ENCODE measurements around the gene ARMH2.

The ARMH2 gene

DNA sequence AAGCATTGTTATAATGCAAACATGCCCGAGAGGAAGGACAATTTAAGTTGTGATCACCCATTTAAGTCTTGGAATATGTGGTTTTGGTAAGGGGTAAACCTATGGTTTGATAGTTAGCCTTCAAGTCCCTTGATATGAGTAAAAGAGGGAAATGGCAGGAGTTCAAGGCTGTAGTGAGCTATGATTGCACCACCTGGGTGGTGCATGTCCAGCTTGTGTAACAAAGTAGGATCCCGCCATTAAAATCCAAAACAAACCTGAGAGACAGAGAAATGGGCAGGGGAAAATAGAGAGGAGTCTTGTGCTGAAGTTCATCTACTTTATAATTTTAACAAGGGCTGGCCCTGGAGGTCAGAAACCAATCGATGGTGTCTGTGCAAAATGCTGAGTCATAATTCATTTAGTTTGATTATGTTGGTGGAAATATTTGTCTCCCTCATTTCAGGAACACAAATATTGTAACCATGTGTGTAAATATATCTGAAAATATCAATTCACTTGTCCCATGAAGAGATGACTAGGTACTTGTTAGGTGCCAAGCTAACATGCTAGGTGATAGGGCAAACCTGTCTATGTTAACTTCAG is 23.2 kb upstream of the ARMH2 start:
- H3K27me3 ChIP-seq (ENCODE audit: control insufficient read depth in 1 of 2, insufficient read depth in 2 of 2, low read length in 2 of 2), result no peaks in the 10 kb centered on the region
- H3K9ac ChIP-seq (ENCODE audit: low read depth in 1 of 2, low read length in 2 of 2), result no peak overlapping the region
- no peak overlapping the region for H3K27ac ChIP-seq (ENCODE audit: low read depth, low read length)
- H3K4me3 ChIP-seq (ENCODE audit: low read depth in 1 of 2, low read length in 2 of 2), result no peak overlapping the region
- no peaks in the 10 kb centered on the region for H3K36me3 ChIP-seq (ENCODE audit: control insufficient read depth in 1 of 2, insufficient read depth in 2 of 2, low read length in 2 of 2)
- no peaks in the 10 kb centered on the region for H3K9me3 ChIP-seq (ENCODE audit: control insufficient read depth in 1 of 2, low read length in 2 of 2)
- no peaks in the 10 kb centered on the region for H3K4me1 ChIP-seq (ENCODE audit: control insufficient read depth in 1 of 2, insufficient read depth in 2 of 2, low read length in 2 of 2)

DNA sequence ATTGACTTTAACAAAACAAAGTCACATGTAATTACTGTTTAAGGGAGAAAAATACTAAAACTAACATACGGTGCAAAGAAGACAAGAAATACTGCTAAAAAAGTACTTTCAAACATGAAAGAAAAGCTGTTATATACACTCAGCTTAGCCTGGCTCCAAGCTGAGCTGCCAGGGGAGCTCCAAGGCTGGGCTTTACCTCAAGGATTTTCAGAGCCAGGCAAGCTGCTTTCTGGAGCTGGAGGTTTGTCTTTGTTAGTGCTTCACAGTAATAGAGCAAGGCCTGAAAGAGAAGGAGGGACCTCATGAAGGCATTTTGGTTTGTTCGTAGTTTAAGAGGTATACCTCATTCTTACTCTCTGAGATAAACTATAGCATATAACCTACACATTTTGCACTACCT is 19.6 kb upstream of the ARMH2 start:
- no peak overlapping the region for H3K4me3 ChIP-seq (ENCODE audit: low read depth in 1 of 2, low read length in 2 of 2)

DNA sequence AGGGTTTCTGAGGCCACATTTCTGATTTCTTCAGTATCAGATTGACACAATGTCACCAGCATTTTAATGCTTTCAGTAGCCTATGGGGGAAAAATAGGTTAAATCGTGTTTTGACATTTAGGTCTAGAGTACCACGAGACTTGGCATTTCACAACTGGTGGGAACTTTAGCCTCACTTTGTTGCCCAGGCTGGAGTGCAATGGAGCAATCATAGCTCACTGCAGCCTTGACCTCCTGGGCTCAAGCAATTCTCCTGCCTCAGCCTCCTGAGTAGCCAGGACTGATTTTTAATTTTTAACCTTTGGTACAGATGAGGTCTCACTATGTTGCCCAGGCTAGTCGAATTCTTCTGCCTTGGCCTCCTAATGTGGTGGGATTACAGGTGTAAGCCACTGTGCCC is 11.0 kb upstream of the ARMH2 start:
- Histone ChIP-seq H3K27me3 (ENCODE audit: control insufficient read depth in 1 of 2, insufficient read depth in 2 of 2, low read length in 2 of 2) (no peaks in the 10 kb centered on the region), H3K27ac (ENCODE audit: low read depth, low read length) (no peak overlapping the region), H3K36me3 (ENCODE audit: control insufficient read depth in 1 of 2, insufficient read depth in 2 of 2, low read length in 2 of 2) (no peaks in the 10 kb centered on the region), H3K4me3 (ENCODE audit: low read depth in 1 of 2, low read length in 2 of 2) (no peak overlapping the region), H3K4me1 (ENCODE audit: control insufficient read depth in 1 of 2, insufficient read depth in 2 of 2, low read length in 2 of 2) (no peaks in the 10 kb centered on the region), H3K9ac (ENCODE audit: low read depth in 1 of 2, low read length in 2 of 2) (no peak overlapping the region), H3K9me3 (ENCODE audit: control insufficient read depth in 1 of 2, low read length in 2 of 2) (no peaks in the 10 kb centered on the region)

More for the DNA sequence above, 19.6 kb upstream of the ARMH2 start:
- Histone ChIP-seq H3K27me3 (ENCODE audit: control insufficient read depth in 1 of 2, insufficient read depth in 2 of 2, low read length in 2 of 2) (no peaks in the 10 kb centered on the region), H3K4me1 (ENCODE audit: control insufficient read depth in 1 of 2, insufficient read depth in 2 of 2, low read length in 2 of 2) (no peaks in the 10 kb centered on the region), H3K36me3 (ENCODE audit: control insufficient read depth in 1 of 2, insufficient read depth in 2 of 2, low read length in 2 of 2) (no peaks in the 10 kb centered on the region), H3K27ac (ENCODE audit: low read depth, low read length) (no peak overlapping the region), H3K9ac (ENCODE audit: low read depth in 1 of 2, low read length in 2 of 2) (no peak overlapping the region), H3K9me3 (ENCODE audit: control insufficient read depth in 1 of 2, low read length in 2 of 2) (no peaks in the 10 kb centered on the region)

DNA sequence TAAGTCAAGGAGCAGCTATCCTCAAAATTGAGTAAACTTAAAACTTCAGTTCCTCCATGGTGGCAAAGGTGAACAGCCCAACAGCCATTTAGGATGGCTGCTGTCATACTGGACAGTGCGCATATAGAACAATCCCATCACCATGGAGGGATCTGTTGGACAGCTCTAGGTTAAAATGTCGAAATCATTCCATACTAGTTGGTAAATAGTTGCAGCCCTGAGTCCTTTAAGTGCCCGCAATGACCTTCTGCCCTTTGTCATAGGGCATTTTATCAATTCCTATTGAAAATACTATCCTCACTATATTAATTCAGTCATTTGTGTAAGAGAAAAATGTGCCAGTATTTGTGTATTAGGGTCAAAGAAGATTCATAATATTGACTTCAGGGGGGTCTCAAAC is 8.9 kb upstream of the ARMH2 start:
- Histone ChIP-seq H3K9ac (ENCODE audit: low read depth in 1 of 2, low read length in 2 of 2) (no peak overlapping the region), H3K36me3 (ENCODE audit: control insufficient read depth in 1 of 2, insufficient read depth in 2 of 2, low read length in 2 of 2) (no peaks in the 10 kb centered on the region), H3K27me3 (ENCODE audit: control insufficient read depth in 1 of 2, insufficient read depth in 2 of 2, low read length in 2 of 2) (no peaks in the 10 kb centered on the region), H3K9me3 (ENCODE audit: control insufficient read depth in 1 of 2, low read length in 2 of 2) (no peaks in the 10 kb centered on the region), H3K27ac (ENCODE audit: low read depth, low read length) (no peak overlapping the region), H3K4me1 (ENCODE audit: control insufficient read depth in 1 of 2, insufficient read depth in 2 of 2, low read length in 2 of 2) (no peaks in the 10 kb centered on the region), H3K4me3 (ENCODE audit: low read depth in 1 of 2, low read length in 2 of 2) (no peak overlapping the region)

DNA sequence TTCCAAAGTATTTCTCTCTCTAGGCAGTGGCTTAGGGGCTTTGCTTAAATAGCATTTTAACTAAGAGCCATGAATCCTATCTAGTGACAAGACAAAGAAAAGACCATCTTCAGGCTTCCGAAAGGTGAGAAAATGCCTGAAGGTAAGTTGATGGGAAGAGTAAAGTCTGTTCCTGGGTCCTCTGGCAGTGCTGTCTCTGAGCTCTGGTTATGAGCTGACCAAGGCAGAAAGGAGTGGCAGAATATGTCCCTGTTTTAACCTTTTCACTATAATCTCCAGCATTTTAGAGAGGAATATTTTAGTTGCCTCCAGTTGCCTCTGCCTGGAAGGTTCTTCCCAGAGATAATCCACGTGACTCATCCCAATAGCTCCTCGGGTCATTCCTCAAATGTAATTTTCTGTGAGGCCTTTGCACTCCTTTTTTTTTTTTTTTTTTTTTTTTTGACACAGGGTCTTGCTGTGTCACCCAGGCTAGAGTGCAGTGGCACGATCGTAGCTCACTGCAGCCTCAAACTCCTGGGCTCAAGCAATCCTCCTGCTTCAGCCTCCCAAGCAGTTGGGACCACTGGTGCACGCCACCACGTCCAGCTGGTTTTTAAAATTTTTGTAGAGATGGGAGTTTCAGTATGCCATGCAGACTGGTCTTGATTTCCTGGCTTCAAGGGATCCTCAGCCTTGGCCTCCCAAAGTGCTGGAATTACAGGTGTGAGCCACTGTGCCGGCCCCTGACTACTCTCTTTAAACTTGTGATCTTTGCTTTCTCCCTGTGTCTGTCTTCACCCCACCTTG is 3.7 kb upstream of the ARMH2 start:
- Histone ChIP-seq H3K4me1 (ENCODE audit: control insufficient read depth in 1 of 2, insufficient read depth in 2 of 2, low read length in 2 of 2) (no peaks in the 10 kb centered on the region), H3K9me3 (ENCODE audit: control insufficient read depth in 1 of 2, low read length in 2 of 2) (no peaks in the 10 kb centered on the region), H3K27me3 (ENCODE audit: control insufficient read depth in 1 of 2, insufficient read depth in 2 of 2, low read length in 2 of 2) (no peaks in the 10 kb centered on the region), H3K4me3 (ENCODE audit: low read depth in 1 of 2, low read length in 2 of 2) (no peak overlapping the region), H3K9ac (ENCODE audit: low read depth in 1 of 2, low read length in 2 of 2) (no peak overlapping the region), H3K27ac (ENCODE audit: low read depth, low read length) (no peak overlapping the region), H3K36me3 (ENCODE audit: control insufficient read depth in 1 of 2, insufficient read depth in 2 of 2, low read length in 2 of 2) (no peaks in the 10 kb centered on the region)

DNA sequence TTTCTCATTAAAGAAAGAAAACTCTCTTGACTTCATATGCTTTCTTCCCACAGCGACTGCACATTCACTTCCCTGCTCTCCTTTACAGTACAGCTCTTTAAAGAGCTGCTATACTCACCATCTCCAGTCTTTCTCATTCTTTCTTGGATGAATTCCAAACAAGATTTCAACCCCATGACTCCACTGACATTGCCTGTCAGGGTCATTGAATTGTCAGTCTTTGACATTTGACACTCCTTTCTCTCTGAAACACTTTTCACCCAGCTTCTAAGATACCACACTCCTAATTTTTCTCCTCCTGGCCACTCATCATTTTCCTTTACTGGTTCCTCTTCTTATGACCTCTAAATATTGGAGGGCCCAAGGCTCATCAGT is 811 bp upstream of the ARMH2 start:
- Histone ChIP-seq H3K4me3 (ENCODE audit: low read depth in 1 of 2, low read length in 2 of 2) (no peak overlapping the region), H3K27ac (ENCODE audit: low read depth, low read length) (no peak overlapping the region), H3K4me1 (ENCODE audit: control insufficient read depth in 1 of 2, insufficient read depth in 2 of 2, low read length in 2 of 2) (no peaks in the 10 kb centered on the region), H3K36me3 (ENCODE audit: control insufficient read depth in 1 of 2, insufficient read depth in 2 of 2, low read length in 2 of 2) (no peaks in the 10 kb centered on the region), H3K9me3 (ENCODE audit: control insufficient read depth in 1 of 2, low read length in 2 of 2) (no peaks in the 10 kb centered on the region), H3K27me3 (ENCODE audit: control insufficient read depth in 1 of 2, insufficient read depth in 2 of 2, low read length in 2 of 2) (no peaks in the 10 kb centered on the region), H3K9ac (ENCODE audit: low read depth in 1 of 2, low read length in 2 of 2) (no peak overlapping the region)

DNA sequence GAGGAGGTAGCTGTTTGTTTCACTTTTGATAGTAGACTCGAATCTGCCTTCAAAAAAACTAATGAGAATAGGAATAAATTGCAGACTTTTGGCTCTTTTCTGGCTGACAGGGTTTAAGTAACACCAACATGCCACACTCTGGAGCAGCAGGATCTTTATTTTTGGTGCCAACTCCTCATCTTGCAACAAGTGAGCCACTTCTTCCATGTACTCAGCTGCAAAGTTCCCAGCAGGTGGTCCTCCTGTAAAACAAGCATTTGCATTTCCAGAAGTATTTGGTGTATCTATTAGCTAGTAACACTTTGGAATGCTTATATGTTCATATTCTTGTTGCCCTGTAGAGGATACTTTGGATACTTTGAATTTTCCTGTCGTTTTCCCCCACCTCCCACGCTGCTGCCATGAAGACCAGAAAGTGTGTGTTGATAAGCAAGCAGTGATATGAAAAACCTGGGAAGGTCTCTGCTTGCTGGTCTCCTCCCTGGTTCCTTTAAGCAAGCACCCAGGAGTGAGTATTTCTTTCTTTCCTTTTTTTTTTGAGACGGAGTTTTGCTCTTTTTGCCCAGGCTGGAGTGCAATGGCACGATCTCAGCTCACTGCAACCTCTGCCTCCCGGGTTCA is 1.0 kb downstream of the ARMH2 start:
- Histone ChIP-seq H3K4me1 (ENCODE audit: control insufficient read depth in 1 of 2, insufficient read depth in 2 of 2, low read length in 2 of 2) (no peaks in the 10 kb centered on the region), H3K9ac (ENCODE audit: low read depth in 1 of 2, low read length in 2 of 2) (no peak overlapping the region), H3K27me3 (ENCODE audit: control insufficient read depth in 1 of 2, insufficient read depth in 2 of 2, low read length in 2 of 2) (no peaks in the 10 kb centered on the region), H3K9me3 (ENCODE audit: control insufficient read depth in 1 of 2, low read length in 2 of 2) (no peaks in the 10 kb centered on the region), H3K36me3 (ENCODE audit: control insufficient read depth in 1 of 2, insufficient read depth in 2 of 2, low read length in 2 of 2) (no peaks in the 10 kb centered on the region), H3K4me3 (ENCODE audit: low read depth in 1 of 2, low read length in 2 of 2) (no peak overlapping the region), H3K27ac (ENCODE audit: low read depth, low read length) (no peak overlapping the region)

DNA sequence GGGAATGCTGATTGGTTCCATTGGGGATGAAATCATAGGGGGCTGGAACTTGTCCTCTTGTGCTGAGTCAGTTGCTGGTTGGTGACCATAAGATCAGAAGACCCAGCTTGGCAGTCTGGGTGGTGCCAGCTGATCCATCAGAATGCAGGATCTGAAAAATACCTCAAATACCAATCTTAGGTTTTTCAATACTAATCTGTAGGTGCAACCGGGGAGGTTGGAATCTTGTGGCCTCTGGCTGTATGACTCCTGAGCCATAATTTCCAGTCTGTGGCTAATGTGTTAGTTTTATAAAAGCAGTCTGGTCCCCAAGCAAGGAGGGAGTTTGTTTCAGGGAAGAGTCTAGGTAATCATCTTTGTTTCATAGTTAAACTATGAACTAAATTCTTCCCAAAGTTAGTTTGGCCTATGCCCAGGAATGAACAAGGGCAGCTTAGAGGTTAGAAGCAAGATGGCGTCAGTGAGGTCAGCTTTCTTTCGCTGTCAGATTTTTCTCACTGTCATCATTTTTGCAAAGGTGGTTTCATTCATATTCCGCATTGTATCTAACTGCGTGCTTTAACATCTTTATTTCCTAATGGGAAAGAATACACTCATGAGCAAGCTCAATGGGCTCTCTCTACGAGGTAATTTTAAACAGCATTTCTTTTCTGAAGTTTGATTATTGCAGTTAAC is 2.0 kb downstream of the ARMH2 start:
- no peak overlapping the region for H3K9ac ChIP-seq (ENCODE audit: low read depth in 1 of 2, low read length in 2 of 2)
- H3K27me3 ChIP-seq (ENCODE audit: control insufficient read depth in 1 of 2, insufficient read depth in 2 of 2, low read length in 2 of 2), result no peaks in the 10 kb centered on the region
- H3K27ac ChIP-seq (ENCODE audit: low read depth, low read length), result no peak overlapping the region
- H3K4me1 ChIP-seq (ENCODE audit: control insufficient read depth in 1 of 2, insufficient read depth in 2 of 2, low read length in 2 of 2), result no peaks in the 10 kb centered on the region
- no peak overlapping the region for H3K4me3 ChIP-seq (ENCODE audit: low read depth in 1 of 2, low read length in 2 of 2)
- H3K9me3 ChIP-seq (ENCODE audit: control insufficient read depth in 1 of 2, low read length in 2 of 2), result no peaks in the 10 kb centered on the region
- no peaks in the 10 kb centered on the region for H3K36me3 ChIP-seq (ENCODE audit: control insufficient read depth in 1 of 2, insufficient read depth in 2 of 2, low read length in 2 of 2)

DNA sequence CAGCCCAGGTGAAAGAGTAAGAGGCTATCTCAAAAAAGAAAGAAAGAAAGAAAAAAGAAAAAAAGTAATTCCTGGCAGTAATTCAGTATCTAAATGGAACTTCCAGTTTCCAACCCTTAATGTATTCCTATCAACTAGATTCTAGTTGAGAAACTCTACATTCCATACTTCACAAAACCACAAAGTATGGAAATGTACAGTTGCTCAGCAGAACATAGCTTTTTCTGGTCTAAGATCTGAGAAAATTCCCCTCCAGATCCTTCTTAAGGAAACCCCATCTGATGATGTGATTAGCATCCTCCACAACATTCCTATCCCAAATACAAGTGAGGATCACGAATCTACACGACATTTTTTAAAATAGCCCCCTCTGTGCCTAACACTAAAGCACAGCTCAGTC is 3.6 kb downstream of the ARMH2 start:
- Histone ChIP-seq H3K27me3 (ENCODE audit: control insufficient read depth in 1 of 2, insufficient read depth in 2 of 2, low read length in 2 of 2) (no peaks in the 10 kb centered on the region), H3K36me3 (ENCODE audit: control insufficient read depth in 1 of 2, insufficient read depth in 2 of 2, low read length in 2 of 2) (no peaks in the 10 kb centered on the region), H3K9ac (ENCODE audit: low read depth in 1 of 2, low read length in 2 of 2) (no peak overlapping the region), H3K9me3 (ENCODE audit: control insufficient read depth in 1 of 2, low read length in 2 of 2) (no peaks in the 10 kb centered on the region), H3K4me3 (ENCODE audit: low read depth in 1 of 2, low read length in 2 of 2) (no peak overlapping the region), H3K27ac (ENCODE audit: low read depth, low read length) (no peak overlapping the region), H3K4me1 (ENCODE audit: control insufficient read depth in 1 of 2, insufficient read depth in 2 of 2, low read length in 2 of 2) (no peaks in the 10 kb centered on the region)

DNA sequence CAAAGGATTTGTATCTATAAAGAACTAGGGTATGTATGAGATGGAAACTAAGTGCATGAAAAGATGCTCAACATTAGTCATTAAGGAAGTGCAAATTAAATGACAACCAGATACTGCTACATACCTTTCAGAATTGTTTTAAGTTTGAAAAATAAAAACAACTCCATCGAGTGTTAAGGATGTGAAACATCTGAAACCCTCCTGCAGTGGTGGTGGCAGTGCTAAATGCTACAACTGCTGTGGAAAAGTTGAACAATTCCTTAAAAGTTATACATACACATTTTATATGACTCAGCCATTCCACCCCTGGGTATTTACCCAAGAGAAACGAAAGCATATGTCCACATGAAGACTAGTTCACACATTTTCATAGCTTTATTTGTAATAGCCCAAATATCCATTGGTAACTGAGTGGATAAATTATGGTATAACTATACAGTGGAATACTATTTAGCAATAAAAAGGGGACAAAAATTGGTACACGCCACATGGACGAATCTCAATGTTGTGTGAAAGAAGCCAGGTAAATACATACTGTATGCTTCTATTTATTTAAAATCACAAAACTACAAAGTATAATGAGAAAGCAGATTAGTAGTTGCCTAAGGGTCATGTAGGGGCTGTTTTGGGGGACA is 10.6 kb downstream of the ARMH2 start:
- Histone ChIP-seq H3K9ac (ENCODE audit: low read depth in 1 of 2, low read length in 2 of 2) (no peak overlapping the region), H3K4me3 (ENCODE audit: low read depth in 1 of 2, low read length in 2 of 2) (no peak overlapping the region), H3K9me3 (ENCODE audit: control insufficient read depth in 1 of 2, low read length in 2 of 2) (no peaks in the 10 kb centered on the region), H3K36me3 (ENCODE audit: control insufficient read depth in 1 of 2, insufficient read depth in 2 of 2, low read length in 2 of 2) (peaks cover 11 to 38% of the 10 kb centered on the region in 2 donors), H3K4me1 (ENCODE audit: control insufficient read depth in 1 of 2, insufficient read depth in 2 of 2, low read length in 2 of 2) (no peaks in the 10 kb centered on the region), H3K27me3 (ENCODE audit: control insufficient read depth in 1 of 2, insufficient read depth in 2 of 2, low read length in 2 of 2) (no peaks in the 10 kb centered on the region), H3K27ac (ENCODE audit: low read depth, low read length) (no peak overlapping the region)
